Measurements from ENCODE around the gene CA4. TPM values are rescaled to one million over a fixed set of nuclear protein-coding genes. Genes with fewer than 3 reads are reported as not detected.

The CA4 gene
- total and polyA plus RNA-seq, 9 of the 15 experiments (the other 6 are each of a cell fraction or from before 2014, with no cell fraction given): 0.13 TPM; not detected in 7

GRCh38 chr17:60159479-60159866 is 9.7 kb downstream of the CA4 start:
- Histone ChIP-seq H3K4me2 (ENCODE audit: insufficient read depth, low read length) (no peak overlapping the region), H3K36me3 (ENCODE audit: control insufficient read depth, insufficient read depth, low read length) (no peaks in the 10 kb centered on the region), H3K9me1 (ENCODE audit: control insufficient read depth, insufficient read depth, low read length) (no peaks in the 10 kb centered on the region), H2AFZ (ENCODE audit: low read depth, low read length) (no peak overlapping the region), H3K4me1 (replicated peaks in 1 of 2; ENCODE audit: control insufficient read depth in 2 of 2, insufficient read depth in 2 of 2, low read length in 2 of 2) (peaks cover 17 to 30% of the 10 kb centered on the region in 2 experiments), H3K79me2 (ENCODE audit: control insufficient read depth, insufficient read depth, low read length) (no peaks in the 10 kb centered on the region), H3K4me3 (no peak overlapping the region), H3K9ac (ENCODE audit: insufficient read depth in 1 of 2, low read depth in 2 of 2, low read length in 2 of 2) (no peak overlapping the region), H3K27ac (ENCODE audit: extremely low read depth, low read depth, low read length) (no peak overlapping the region), H3K9me3 (replicated peaks; ENCODE audit: control insufficient read depth, insufficient read depth, low read depth, low read length) (no peaks in the 10 kb centered on the region), H4K20me1 (replicated peaks; ENCODE audit: control insufficient read depth, insufficient read depth, low read length) (no peaks in the 10 kb centered on the region), H3K27me3 (ENCODE audit: control insufficient read depth in 2 of 2, insufficient read depth in 2 of 2, low read length in 2 of 2) (peaks cover 9 to 54% of the 10 kb centered on the region in 2 experiments; a peak in 4 of 5 replicates)
- peak; percentile 23 for FAIRE-seq
- no peak for ATAC-seq
- TF ChIP-seq ELF1 (tag; IDR thresholded peaks at IDR 0.05): no peak
- in situ Hi-C loops (cut with MboI) (no loop called here), intact Hi-C loops (cut with micrococcal nuclease) (no loop called here)
- BruUV-seq (replicated peaks): no TSS peak
- WGBS (ENCODE audit: insufficient coverage, low coverage, missing lambda C conversion rate): 30% methylated on average over 6 of the region's 6 CpGs
- CTCF ChIA-PET (ENCODE audit: low intra/inter-chr PET ratio): no interaction called here
- POLR2A ChIA-PET: interaction anchor here (0.6 kb wide), 1 partner anchor 546 kb away, joined by 3 read pairs; no protein-coding TSS in a partner anchor
- no peak for DNase-seq (ENCODE audit: extremely low read depth in 1 of 4, low spot score in 3 of 4)

- Histone ChIP-seq H3K9me3 (replicated peaks; ENCODE audit: control insufficient read depth, insufficient read depth, low read depth, low read length) (no peaks in the 10 kb centered on the region), H3K4me2 (ENCODE audit: insufficient read depth, low read length) (no peak overlapping the region), H3K4me3 (no peak overlapping the region), H2AFZ (ENCODE audit: low read depth, low read length) (no peak overlapping the region), H3K9me1 (ENCODE audit: control insufficient read depth, insufficient read depth, low read length) (no peaks in the 10 kb centered on the region), H3K79me2 (ENCODE audit: control insufficient read depth, insufficient read depth, low read length) (no peaks in the 10 kb centered on the region), H4K20me1 (replicated peaks; ENCODE audit: control insufficient read depth, insufficient read depth, low read length) (no peaks in the 10 kb centered on the region), H3K4me1 (replicated peaks in 1 of 2; ENCODE audit: control insufficient read depth in 2 of 2, insufficient read depth in 2 of 2, low read length in 2 of 2) (peaks cover 17 to 30% of the 10 kb centered on the region in 2 experiments), H3K36me3 (ENCODE audit: control insufficient read depth, insufficient read depth, low read length) (no peaks in the 10 kb centered on the region), H3K9ac (ENCODE audit: insufficient read depth in 1 of 2, low read depth in 2 of 2, low read length in 2 of 2) (peak overlapping the region in 1 of 2 experiments; percentile 48; a peak in 1 of 4 replicates), H3K27me3 (ENCODE audit: control insufficient read depth in 2 of 2, insufficient read depth in 2 of 2, low read length in 2 of 2) (peaks cover 4 to 39% of the 10 kb centered on the region in 2 experiments; a peak in 3 of 5 replicates), H3K27ac (ENCODE audit: extremely low read depth, low read depth, low read length) (no peak overlapping the region)
- ATAC-seq: no peak
- DNase-seq (ENCODE audit: extremely low read depth in 1 of 4, low spot score in 3 of 4): peak in 1 of 4 experiments; percentile 7
- no peak for TF ChIP-seq MTA3 (IDR thresholded peaks at IDR 0.05; ENCODE audit: borderline replicate concordance)
- peak in 1 of 3 experiments; percentile 60; a peak in 1 of 6 replicates for TF ChIP-seq ZBTB11 (CRISPR knock-in tag; IDR thresholded peaks at IDR 0.05)
- peak; percentile 67; the same call in 1 of the 2 replicates for TF ChIP-seq ZNF263 (CRISPR knock-in tag; IDR thresholded peaks at IDR 0.05; ENCODE audit: borderline replicate concordance)
- POLR2A ChIA-PET: interaction anchor here (0.5 to 1.5 kb wide), 4 partner anchors 9 to 337 kb away, joined by 3 to 4 read pairs (median 4); no protein-coding TSS in a partner anchor
- no peak for FAIRE-seq
- in situ Hi-C loops (cut with MboI) (no loop called here), intact Hi-C loops (cut with micrococcal nuclease) (no loop called here)
- CTCF ChIA-PET (ENCODE audit: low intra/inter-chr PET ratio): no interaction called here
- no TSS peak for BruUV-seq (replicated peaks)
- WGBS (ENCODE audit: insufficient coverage, low coverage, missing lambda C conversion rate): 38% methylated on average over 7 of the region's 10 CpGs
Observed at GRCh38 chr17:60160829-60161501, 11.2 kb downstream of the CA4 start.
